NCI-H1105 (cell line): Measurements from ENCODE around the gene GFOD1.

Experiments
- DNase-seq: peaks from one replicate; lab custom pipeline; 2025; lab: John Stamatoyannopoulos, UW

Gene GFOD1

GRCh38 chr6:13425270-13425873 is 62.0 kb downstream of the GFOD1 start:
- no peak for DNase-seq

GRCh38 chr6:13423252-13423651 is 64.1 kb downstream of the GFOD1 start:
- DNase-seq: no peak

- no peak for DNase-seq
Measured at GRCh38 chr6:13422681-13423221, 64.6 kb downstream of the GFOD1 start.

GRCh38 chr6:13421425-13422059 is 65.9 kb downstream of the GFOD1 start:
- no peak for DNase-seq

- no peak for DNase-seq
Measured at GRCh38 chr6:13420269-13420668, 67.1 kb downstream of the GFOD1 start.

GRCh38 chr6:13419422-13420195 is 67.8 kb downstream of the GFOD1 start:
- no peak for DNase-seq

- DNase-seq: no peak
Measured at GRCh38 chr6:13418844-13419243, 68.6 kb downstream of the GFOD1 start.

GRCh38 chr6:13417954-13418353 is 69.4 kb downstream of the GFOD1 start:
- DNase-seq: no peak

GRCh38 chr6:13417431-13417830 is 70.0 kb downstream of the GFOD1 start:
- DNase-seq: no peak

GRCh38 chr6:13415283-13415682 is 72.1 kb downstream of the GFOD1 start:
- no peak for DNase-seq

GRCh38 chr6:13413900-13414555 is 73.4 kb downstream of the GFOD1 start:
- no peak for DNase-seq

GRCh38 chr6:13413466-13413862 is 73.9 kb downstream of the GFOD1 start:
- no peak for DNase-seq

- DNase-seq: no peak
Measured at GRCh38 chr6:13412639-13413465, 74.5 kb downstream of the GFOD1 start.

- DNase-seq: no peak
Measured at GRCh38 chr6:13412211-13412610, 75.2 kb downstream of the GFOD1 start.

GRCh38 chr6:13411484-13411883 is 75.9 kb downstream of the GFOD1 start:
- no peak for DNase-seq

- DNase-seq: no peak
Measured at GRCh38 chr6:13409991-13410390, 77.4 kb downstream of the GFOD1 start.

- no peak for DNase-seq
Measured at GRCh38 chr6:13407709-13408695, 79.4 kb downstream of the GFOD1 start.

GRCh38 chr6:13407368-13407708 is 80.1 kb downstream of the GFOD1 start:
- DNase-seq: no peak

GRCh38 chr6:13406781-13407180 is 80.6 kb downstream of the GFOD1 start:
- no peak for DNase-seq

GRCh38 chr6:13405961-13406477 is 81.4 kb downstream of the GFOD1 start:
- no peak for DNase-seq
